GM06990 (cell line): Measurements from ENCODE around the gene RSRP1.
"Not testable (repeated sequence)": the region's sequence is repeated elsewhere in the genome, so short reads cannot be mapped to it uniquely, and the experiment has no call there.

ENCODE experiments used
- DNase-seq: peaks from one replicate; pipeline ENCODE4 v3.0.0-alpha.2; 2011; ENCODE audit not compliant: insufficient read length; ENCODE audit errors: extremely low read depth
- H3K27me3 ChIP-seq: replicated peaks from 2 replicates; pipeline ENCODE4 v1.6.0; 2011; ENCODE audit warnings: low read length; ENCODE audit not compliant: control insufficient read depth, insufficient read depth
- H3K36me3 ChIP-seq: 2 replicates; pipeline ENCODE4 v1.5.1; 2011; ENCODE audit warnings: low read length; ENCODE audit not compliant: control insufficient read depth, insufficient read depth
- H3K4me3 ChIP-seq: replicated peaks from 2 replicates; pipeline ENCODE4 v1.5.1; 2011; ENCODE audit warnings: low read depth, mild to moderate bottlenecking, control low read depth, low read length
- CTCF ChIP-seq: IDR thresholded peaks from 2 replicates; pipeline ENCODE4 v1.5.1; 2011; ENCODE audit warnings: low read length, control low read depth, mild to moderate bottlenecking, inconsistent platforms; ENCODE audit not compliant: insufficient read depth, poor library complexity, severe bottlenecking

RSRP1 gene

GRCh38 chr1:25247024-25247828 is at the start of gene RSRP1:
RSRP1 (minus strand) TSS chr1:25247454; CDS start chr1:25246963, 491 bp downstream.
- H3K4me3 ChIP-seq = peak within 1 kb of the TSS; percentile 88
- peaks cover 10% of the 10 kb centered on the region for H3K36me3 ChIP-seq
- peak; percentile 98 for DNase-seq
- H3K27me3 ChIP-seq = no peaks in the 10 kb centered on the region
- TF ChIP-seq CTCF = no peak

- not testable (repeated sequence) for DNase-seq, H3K27me3 ChIP-seq, H3K4me3 ChIP-seq, H3K36me3 ChIP-seq
Measured at GRCh38 chr1:25296501-25296900, 49.2 kb upstream of the RSRP1 start.

- not testable (repeated sequence) for H3K36me3 ChIP-seq, H3K4me3 ChIP-seq, DNase-seq, H3K27me3 ChIP-seq
Measured at GRCh38 chr1:25294889-25295826, 47.9 kb upstream of the RSRP1 start.

GRCh38 chr1:25293426-25293825 is 46.2 kb upstream of the RSRP1 start:
- DNase-seq, H3K4me3 ChIP-seq, H3K27me3 ChIP-seq, H3K36me3 ChIP-seq: not testable (repeated sequence)

GRCh38 chr1:25290043-25290442 is 42.8 kb upstream of the RSRP1 start:
- not testable (repeated sequence) for DNase-seq, H3K27me3 ChIP-seq, H3K4me3 ChIP-seq, H3K36me3 ChIP-seq
- TF ChIP-seq CTCF = peak; percentile 7

GRCh38 chr1:25288573-25289101 is 41.4 kb upstream of the RSRP1 start:
- DNase-seq, H3K27me3 ChIP-seq, H3K36me3 ChIP-seq, H3K4me3 ChIP-seq: not testable (repeated sequence)

GRCh38 chr1:25287164-25287563 is 39.9 kb upstream of the RSRP1 start:
- H3K27me3 ChIP-seq, DNase-seq, H3K4me3 ChIP-seq, H3K36me3 ChIP-seq: not testable (repeated sequence)

GRCh38 chr1:25285862-25286261 is 38.6 kb upstream of the RSRP1 start:
- DNase-seq, H3K4me3 ChIP-seq, H3K27me3 ChIP-seq, H3K36me3 ChIP-seq: not testable (repeated sequence)

GRCh38 chr1:25279693-25280111 is 32.4 kb upstream of the RSRP1 start:
- not testable (repeated sequence) for H3K4me3 ChIP-seq, DNase-seq, H3K36me3 ChIP-seq, H3K27me3 ChIP-seq

GRCh38 chr1:25278790-25279189 is 31.5 kb upstream of the RSRP1 start:
- not testable (repeated sequence) for H3K36me3 ChIP-seq, DNase-seq, H3K27me3 ChIP-seq, H3K4me3 ChIP-seq

- not testable (repeated sequence) for H3K27me3 ChIP-seq, H3K36me3 ChIP-seq, DNase-seq, H3K4me3 ChIP-seq
Measured at GRCh38 chr1:25278358-25278757, 31.1 kb upstream of the RSRP1 start.

- not testable (repeated sequence) for DNase-seq, H3K27me3 ChIP-seq, H3K4me3 ChIP-seq, H3K36me3 ChIP-seq
Measured at GRCh38 chr1:25277295-25277694, 30.0 kb upstream of the RSRP1 start.
